ENCODE results near the gene E2F4. TPM values are rescaled to one million over a fixed set of nuclear protein-coding genes. Genes with fewer than 3 reads are reported as not detected.

The E2F4 gene
- total RNA-seq, 2 donors from 2014 or later, result 64.6 to 75.1 TPM

DNA sequence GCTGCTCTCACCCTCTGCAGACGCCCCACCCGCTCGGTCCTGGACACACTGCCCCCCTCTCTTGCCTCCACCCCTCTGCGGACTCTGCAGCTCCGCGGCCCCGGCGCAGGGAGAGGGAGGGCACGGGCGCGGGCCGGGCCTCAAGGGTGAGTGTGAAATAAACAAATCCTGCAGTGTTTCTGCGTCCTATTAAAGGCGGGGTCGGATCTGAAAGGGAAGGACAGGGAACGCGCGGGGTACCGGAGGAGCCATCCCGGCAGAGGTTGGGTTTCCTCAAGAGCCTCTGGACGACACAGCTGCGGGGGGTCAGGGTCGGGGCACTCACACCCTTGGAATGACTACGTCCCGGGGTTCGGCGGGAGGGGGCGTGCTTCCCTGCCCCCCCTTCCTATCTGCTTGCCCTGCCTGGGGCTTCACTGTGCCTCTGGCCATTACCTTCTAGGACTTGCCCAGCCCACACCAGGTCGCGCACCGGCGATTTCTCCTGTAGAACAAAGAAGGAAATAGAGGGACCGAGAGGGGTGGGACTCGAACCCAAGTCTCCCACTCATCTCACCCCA, 27.9 kb upstream of the E2F4 start:
- no peak for DNase-seq
- peaks cover 21% of the 10 kb centered on the region for H3K4me1 Mint-ChIP-seq
- peaks cover 2% of the 10 kb centered on the region for H3K36me3 Mint-ChIP-seq (ENCODE audit: low read depth)
- no peak overlapping the region for H3K27ac Mint-ChIP-seq
- ATAC-seq, result no peak
- peaks cover 19% of the 10 kb centered on the region for H3K27me3 Mint-ChIP-seq
- no peaks in the 10 kb centered on the region for H3K9me3 ChIP-seq (ENCODE audit: control insufficient read depth, low read length, poor library complexity, severe bottlenecking)
- peak overlapping the region; percentile 73 for H3K4me3 Mint-ChIP-seq

DNA sequence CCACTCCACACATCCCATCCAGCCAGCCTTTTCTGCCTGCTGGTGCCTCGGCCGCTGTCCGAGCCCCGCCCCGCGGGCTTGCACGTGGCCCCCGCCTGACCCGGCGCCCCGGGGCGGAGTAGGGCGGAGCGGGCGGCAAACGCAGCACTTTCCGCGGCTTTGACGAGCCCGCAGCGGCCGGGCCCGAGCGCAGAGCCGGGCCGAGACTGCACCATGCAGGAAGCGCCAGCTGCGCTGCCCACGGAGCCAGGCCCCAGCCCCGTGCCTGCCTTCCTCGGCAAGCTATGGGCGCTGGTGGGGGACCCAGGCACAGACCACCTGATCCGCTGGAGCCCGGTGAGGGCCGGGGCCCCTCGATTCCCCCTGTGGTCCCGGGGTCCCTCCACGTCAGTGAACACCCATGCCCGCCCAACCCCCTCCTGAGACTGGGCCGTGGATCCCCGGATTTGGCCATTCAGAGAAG, 27.3 kb upstream of the E2F4 start, which contains the start of gene HSF4:
Gene HSF4 (plus strand): TSS at position 147 of the 463 bp plus-strand sequence. CDS start 67 bp downstream, at position 214.
- peaks cover 22% of the 10 kb centered on the region for H3K4me1 Mint-ChIP-seq
- no peaks in the 10 kb centered on the region for H3K9me3 ChIP-seq (ENCODE audit: control insufficient read depth, low read length, poor library complexity, severe bottlenecking)
- H3K27me3 Mint-ChIP-seq, result peaks cover 19% of the 10 kb centered on the region
- no peak for ATAC-seq
- no peak within 1 kb of the TSS for H3K27ac Mint-ChIP-seq
- H3K4me3 Mint-ChIP-seq, result peak within 1 kb of the TSS; percentile 73
- peaks cover 2% of the 10 kb centered on the region for H3K36me3 Mint-ChIP-seq (ENCODE audit: low read depth)
- no peak for DNase-seq

DNA sequence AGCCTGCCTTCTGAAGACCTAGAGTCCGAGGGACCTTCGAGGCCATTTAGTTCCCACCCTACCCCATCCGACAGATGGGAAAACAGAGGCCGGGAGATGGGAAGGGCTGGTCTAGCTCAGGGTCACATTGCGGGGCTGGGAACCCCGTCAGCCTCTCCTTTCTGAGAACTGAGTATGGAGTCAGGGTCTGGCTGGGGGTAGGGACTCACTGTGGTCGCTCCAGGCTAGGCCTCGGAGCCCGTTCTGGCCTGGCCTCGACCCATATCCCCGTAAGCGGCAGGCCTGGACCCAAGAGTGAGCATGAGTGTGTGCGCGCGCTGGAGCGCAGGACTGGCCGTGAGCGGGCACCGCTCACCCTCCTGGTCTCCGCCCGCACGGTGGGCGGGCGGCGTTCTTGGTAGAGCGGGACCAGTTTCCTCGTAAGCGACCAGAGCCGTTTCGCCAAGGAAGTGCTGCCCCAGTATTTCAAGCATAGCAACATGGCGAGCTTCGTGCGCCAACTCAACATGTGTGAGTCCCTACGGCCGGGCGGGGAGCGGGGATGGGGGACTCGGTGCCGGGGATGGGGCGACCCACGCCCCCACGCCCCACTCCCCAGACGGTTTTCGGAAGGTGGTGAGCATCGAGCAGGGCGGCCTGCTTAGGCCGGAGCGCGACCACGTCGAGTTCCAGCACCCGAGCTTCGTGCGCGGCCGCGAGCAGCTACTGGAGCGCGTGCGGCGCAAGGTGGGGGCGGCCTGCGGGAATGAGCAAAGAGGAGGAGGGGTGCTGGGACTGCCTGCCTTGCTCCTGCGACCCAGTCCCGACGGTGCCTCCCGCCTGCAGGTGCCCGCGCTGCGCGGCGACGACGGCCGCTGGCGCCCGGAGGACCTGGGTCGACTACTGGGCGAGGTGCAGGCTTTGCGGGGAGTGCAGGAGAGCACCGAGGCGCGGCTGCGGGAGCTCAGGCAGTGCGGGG, 26.6 kb upstream of the E2F4 start:
- DNase-seq, result no peak
- H3K4me3 Mint-ChIP-seq, result peak overlapping the region; percentile 59
- peaks cover 19% of the 10 kb centered on the region for H3K27me3 Mint-ChIP-seq
- H3K9me3 ChIP-seq (ENCODE audit: control insufficient read depth, low read length, poor library complexity, severe bottlenecking), result no peaks in the 10 kb centered on the region
- no peak for ATAC-seq
- no peak overlapping the region for H3K27ac Mint-ChIP-seq
- H3K36me3 Mint-ChIP-seq (ENCODE audit: low read depth), result peaks cover 2% of the 10 kb centered on the region
- H3K4me1 Mint-ChIP-seq, result peaks cover 27% of the 10 kb centered on the region

DNA sequence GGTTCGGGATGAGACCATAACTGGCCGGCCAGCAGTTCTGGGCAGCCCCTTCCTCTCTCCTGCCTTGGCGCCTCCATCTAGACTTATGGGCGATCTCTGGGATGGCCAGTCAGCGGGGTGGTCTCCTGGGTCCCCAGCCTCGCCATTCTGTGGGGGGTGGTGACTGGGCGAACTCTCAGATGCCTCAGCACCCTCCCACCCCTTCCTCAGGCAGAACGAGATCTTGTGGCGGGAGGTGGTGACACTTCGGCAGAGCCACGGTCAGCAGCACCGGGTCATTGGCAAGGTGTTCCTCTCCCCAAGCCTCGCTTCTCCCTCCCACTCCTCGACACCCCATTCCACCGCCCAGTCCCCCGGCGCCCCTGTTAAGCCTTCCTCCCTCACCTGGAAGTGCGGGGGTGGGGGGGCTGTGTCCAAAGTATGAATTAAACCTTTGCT, 25.8 kb upstream of the E2F4 start:
- DNase-seq (no peak), ATAC-seq (no peak)
- Mint-ChIP-seq H3K4me1 (peaks cover 28% of the 10 kb centered on the region), H3K36me3 (ENCODE audit: low read depth) (peaks cover 2% of the 10 kb centered on the region), H3K27ac (no peak overlapping the region), H3K27me3 (peaks cover 22% of the 10 kb centered on the region), H3K4me3 (peak overlapping the region; percentile 59)
- no peaks in the 10 kb centered on the region for H3K9me3 ChIP-seq (ENCODE audit: control insufficient read depth, low read length, poor library complexity, severe bottlenecking)

- H3K9me3 ChIP-seq (ENCODE audit: control insufficient read depth, low read length, poor library complexity, severe bottlenecking), result no peaks in the 10 kb centered on the region
- H3K27ac Mint-ChIP-seq, result no peak overlapping the region
- H3K27me3 Mint-ChIP-seq, result peaks cover 28% of the 10 kb centered on the region
- no peak for DNase-seq
- ATAC-seq, result no peak
- H3K4me3 Mint-ChIP-seq, result peak overlapping the region; percentile 59
- peaks cover 30% of the 10 kb centered on the region for H3K4me1 Mint-ChIP-seq
- peaks cover 2% of the 10 kb centered on the region for H3K36me3 Mint-ChIP-seq (ENCODE audit: low read depth)
These were observed 25.3 kb upstream of the E2F4 start for GRCh38 chr16:67166598-67167168.

GRCh38 chr16:67167588-67167987, 24.4 kb upstream of the E2F4 start:
- H3K27me3 Mint-ChIP-seq, result peaks cover 30% of the 10 kb centered on the region
- H3K9me3 ChIP-seq (ENCODE audit: control insufficient read depth, low read length, poor library complexity, severe bottlenecking), result no peaks in the 10 kb centered on the region
- no peak for DNase-seq
- ATAC-seq, result no peak
- no peak overlapping the region for H3K4me3 Mint-ChIP-seq
- no peak overlapping the region for H3K27ac Mint-ChIP-seq
- H3K36me3 Mint-ChIP-seq (ENCODE audit: low read depth), result peaks cover 2% of the 10 kb centered on the region
- peaks cover 28% of the 10 kb centered on the region for H3K4me1 Mint-ChIP-seq

- Mint-ChIP-seq H3K36me3 (ENCODE audit: low read depth) (peaks cover 2% of the 10 kb centered on the region), H3K4me3 (no peak overlapping the region), H3K27me3 (peaks cover 30% of the 10 kb centered on the region), H3K27ac (no peak overlapping the region), H3K4me1 (peaks cover 36% of the 10 kb centered on the region)
- ATAC-seq (no peak), DNase-seq (no peak)
- no peaks in the 10 kb centered on the region for H3K9me3 ChIP-seq (ENCODE audit: control insufficient read depth, low read length, poor library complexity, severe bottlenecking)
These were observed 22.9 kb upstream of the E2F4 start for GRCh38 chr16:67169011-67169451.

DNA sequence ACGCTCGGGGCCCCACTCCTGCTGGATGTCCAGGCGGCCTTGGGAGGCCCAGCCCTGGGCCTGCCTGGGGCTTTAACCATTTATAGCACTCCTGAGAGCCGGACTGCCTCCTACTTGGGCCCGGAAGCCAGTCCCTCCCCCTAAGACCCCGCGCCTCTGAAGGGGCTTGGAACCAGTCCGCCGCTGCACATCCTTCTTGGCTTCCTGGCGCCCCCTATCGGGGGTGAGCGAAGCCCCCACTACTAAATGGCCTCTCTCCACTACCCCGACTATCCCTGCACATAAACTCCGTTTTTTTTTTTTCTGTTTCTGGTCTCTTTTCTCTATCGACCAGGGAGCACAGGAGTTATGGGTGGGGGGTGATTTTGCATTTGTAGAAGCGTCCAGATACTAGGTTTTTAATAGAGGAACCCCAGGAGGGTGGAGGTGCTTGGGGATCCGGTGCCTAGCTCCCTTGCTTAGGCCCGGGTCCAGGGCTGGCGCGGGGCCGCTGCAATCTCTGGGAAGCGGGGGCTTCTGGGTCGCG, 22.2 kb upstream of the E2F4 start:
- no peaks in the 10 kb centered on the region for H3K9me3 ChIP-seq (ENCODE audit: control insufficient read depth, low read length, poor library complexity, severe bottlenecking)
- no peak for DNase-seq
- H3K4me1 Mint-ChIP-seq, result peaks cover 38% of the 10 kb centered on the region
- peaks cover 2% of the 10 kb centered on the region for H3K36me3 Mint-ChIP-seq (ENCODE audit: low read depth)
- ATAC-seq, result no peak
- peak overlapping the region; percentile 89 for H3K4me3 Mint-ChIP-seq
- peaks cover 30% of the 10 kb centered on the region for H3K27me3 Mint-ChIP-seq
- no peak overlapping the region for H3K27ac Mint-ChIP-seq

DNA sequence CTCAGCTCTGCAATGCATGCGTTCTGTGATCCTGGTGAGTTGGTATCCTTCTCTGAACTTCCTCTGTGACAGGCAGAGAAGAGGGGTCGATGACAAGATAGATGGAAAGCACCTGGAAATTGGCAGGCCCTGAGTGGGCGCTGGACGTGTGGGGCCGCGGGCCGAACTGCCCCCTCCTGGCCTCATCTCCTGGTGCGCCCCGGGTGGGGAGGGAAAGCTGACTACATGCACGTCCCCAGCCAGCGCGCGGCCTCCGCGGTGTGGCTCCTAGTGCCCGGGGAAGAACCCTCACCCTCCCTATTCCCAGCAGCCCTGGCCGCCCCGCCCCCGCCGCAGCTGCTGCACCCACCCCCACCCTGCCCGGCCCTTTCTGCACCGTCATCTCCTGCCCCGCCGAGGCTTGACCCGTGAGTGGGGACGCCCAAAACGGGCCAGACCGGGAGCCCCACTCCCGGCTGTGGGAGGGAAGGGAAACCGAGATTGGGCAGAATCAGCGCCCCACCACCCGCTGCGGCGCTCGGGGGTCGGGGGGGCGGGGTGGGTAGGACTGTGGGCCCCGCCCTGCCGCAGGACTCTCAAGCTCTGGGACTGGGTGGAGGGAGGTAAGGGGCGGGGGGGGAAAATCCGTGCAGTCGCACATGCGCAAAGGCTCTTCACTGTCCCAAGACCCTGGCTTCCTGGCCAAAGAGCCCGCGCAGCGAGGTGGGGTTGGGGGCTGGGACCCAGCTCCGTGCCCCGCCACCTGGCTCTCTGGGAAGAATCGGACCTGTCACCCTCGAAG, 21.6 kb upstream of the E2F4 start, which contains the start of gene NOL3:
Gene NOL3 (plus strand): TSS at position 371 of the 781 bp plus-strand sequence.
- H3K36me3 Mint-ChIP-seq (ENCODE audit: low read depth), result peaks cover 2% of the 10 kb centered on the region
- peaks cover 25% of the 10 kb centered on the region for H3K27me3 Mint-ChIP-seq
- DNase-seq, result no peak

DNA sequence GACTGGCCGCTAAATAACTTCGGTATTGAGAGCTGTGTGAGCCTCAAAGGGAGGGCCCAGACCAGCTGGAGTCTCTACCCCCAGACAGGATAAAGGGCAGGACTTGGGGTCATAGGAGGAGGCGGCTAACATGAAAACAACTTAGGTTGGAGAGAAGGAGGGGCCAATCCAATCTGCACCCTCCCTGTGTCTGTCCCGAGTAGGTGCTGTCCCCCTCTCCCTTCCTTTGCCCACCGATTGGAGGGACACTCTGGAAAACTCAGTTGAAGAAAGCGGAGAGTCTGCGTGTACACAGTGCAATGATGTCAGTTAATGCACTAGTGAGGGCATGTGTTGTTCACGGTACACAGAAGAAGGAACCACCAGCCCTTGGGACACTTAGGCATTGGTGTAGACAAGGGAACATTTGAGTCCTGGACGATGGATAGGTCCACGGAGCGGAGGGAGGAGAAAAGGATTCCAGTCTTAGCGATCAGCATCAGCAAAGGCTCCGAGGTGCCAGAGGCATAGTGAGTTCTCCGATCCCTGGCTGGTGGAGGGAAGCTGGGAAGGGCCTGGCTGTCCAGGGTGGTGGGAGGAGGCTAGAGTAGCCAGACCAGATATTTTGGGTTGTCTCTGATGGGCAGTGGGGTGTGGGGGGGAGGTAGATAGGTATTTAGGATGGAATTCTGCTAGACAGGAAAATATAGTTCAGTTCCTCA, 20.9 kb upstream of the E2F4 start:
- peak overlapping the region; percentile 89 for H3K4me3 Mint-ChIP-seq
- no peaks in the 10 kb centered on the region for H3K9me3 ChIP-seq (ENCODE audit: control insufficient read depth, low read length, poor library complexity, severe bottlenecking)
- no peak for DNase-seq
- peaks cover 30% of the 10 kb centered on the region for H3K4me1 Mint-ChIP-seq
- no peak for ATAC-seq
- H3K36me3 Mint-ChIP-seq (ENCODE audit: low read depth), result peaks cover 2% of the 10 kb centered on the region
- H3K27ac Mint-ChIP-seq, result peak overlapping the region; percentile 41
- H3K27me3 Mint-ChIP-seq, result peaks cover 23% of the 10 kb centered on the region

More for the DNA sequence above, 21.6 kb upstream of the E2F4 start, which contains the start of gene NOL3:
- H3K4me3 Mint-ChIP-seq, result peak within 1 kb of the TSS; percentile 89
- peaks cover 34% of the 10 kb centered on the region for H3K4me1 Mint-ChIP-seq
- peak; percentile 29 for ATAC-seq
- H3K9me3 ChIP-seq (ENCODE audit: control insufficient read depth, low read length, poor library complexity, severe bottlenecking), result no peaks in the 10 kb centered on the region
- peak within 1 kb of the TSS; percentile 41 for H3K27ac Mint-ChIP-seq

GRCh38 chr16:67173323-67173722, 18.6 kb upstream of the E2F4 start:
- no peak for ATAC-seq
- H3K27ac Mint-ChIP-seq, result peak overlapping the region; percentile 80
- H3K4me1 Mint-ChIP-seq, result peaks cover 38% of the 10 kb centered on the region
- H3K36me3 Mint-ChIP-seq (ENCODE audit: low read depth), result peaks cover under 1% of the 10 kb centered on the region
- H3K9me3 ChIP-seq (ENCODE audit: control insufficient read depth, low read length, poor library complexity, severe bottlenecking), result no peaks in the 10 kb centered on the region
- DNase-seq, result no peak
- H3K27me3 Mint-ChIP-seq, result peaks cover 22% of the 10 kb centered on the region
- H3K4me3 Mint-ChIP-seq, result peak overlapping the region; percentile 95
